ENCODE results near the gene TTC39C. TPM values are rescaled to one million over a fixed set of nuclear protein-coding genes. Genes with fewer than 3 reads are reported as not detected.

TTC39C gene
- total and polyA plus RNA-seq, 2 donors (not counting 3 experiments of a cell fraction or from before 2014, with no cell fraction given): 0.61 to 6.2 TPM

DNA sequence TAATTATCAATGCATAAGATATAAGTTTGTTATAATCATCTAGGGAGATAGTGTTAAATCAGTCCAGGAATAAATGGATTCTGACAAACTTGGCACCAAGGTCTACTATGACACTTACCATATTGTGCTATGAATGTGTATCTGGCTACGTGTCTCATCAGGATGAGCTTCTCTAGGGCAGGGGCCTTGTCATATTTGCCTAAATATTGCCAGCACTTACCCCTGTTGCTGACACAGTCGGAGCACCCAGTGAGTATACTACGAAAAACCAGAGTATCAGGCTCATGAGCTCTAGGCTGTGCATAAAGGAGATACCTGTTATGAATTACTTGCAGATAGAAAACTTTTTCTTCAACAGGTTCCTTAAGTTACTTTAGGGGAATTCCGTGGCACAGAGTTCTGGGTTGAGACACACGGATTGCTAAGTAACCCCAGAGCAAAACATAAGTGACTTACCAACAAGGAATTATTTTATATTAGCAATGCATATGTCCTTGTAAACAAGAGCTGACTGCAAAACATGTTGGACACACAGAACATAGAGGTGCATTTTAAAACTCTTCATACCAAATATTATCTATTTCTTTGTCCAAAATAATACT, 7.7 kb upstream of the TTC39C start:
- CTCF ChIA-PET: no interaction called here
- DNase-seq (ENCODE audit: low read depth, low spot score): no peak
- dilution Hi-C loops (cut with MboI; ENCODE audit: extremely low pct_ligation_motif_present, low sequenced_read_pairs): no loop called here

GRCh38 chr18:24009246-24009645, 5.3 kb upstream of the TTC39C start:
- Histone ChIP-seq H3K4me3 (replicated peaks in 1 of 3; ENCODE audit: insufficient read depth in 1 of 3, low read depth in 1 of 3, low read length in 3 of 3) (no peak overlapping the region), H3K27ac (ENCODE audit: insufficient read depth, low read depth, low read length) (no peak overlapping the region), H3K4me2 (ENCODE audit: insufficient read depth, low read length) (no peak overlapping the region), H3K9me1 (replicated peaks; ENCODE audit: control insufficient read depth, extremely low read depth, insufficient read depth, low read length) (no peaks in the 10 kb centered on the region), H3K9ac (replicated peaks; ENCODE audit: extremely low read depth, insufficient read depth, low read length) (no peak overlapping the region), H4K20me1 (replicated peaks; ENCODE audit: control insufficient read depth, extremely low read depth, insufficient read depth, low read length) (no peaks in the 10 kb centered on the region), H3K36me3 (ENCODE audit: control insufficient read depth in 2 of 2, extremely low read depth in 1 of 2, insufficient read depth in 2 of 2, low read length in 2 of 2) (no peaks in the 10 kb centered on the region), H3K79me2 (ENCODE audit: control insufficient read depth, insufficient read depth, low read length) (no peaks in the 10 kb centered on the region), H3K27me3 (ENCODE audit: control insufficient read depth in 2 of 2, insufficient read depth in 2 of 2, low read length in 2 of 2) (peaks cover 40 to 54% of the 10 kb centered on the region in 2 experiments), H2AFZ (ENCODE audit: low read depth, low read length) (no peak overlapping the region), H3K9me3 (replicated peaks; ENCODE audit: control insufficient read depth, insufficient read depth, low read length) (no peaks in the 10 kb centered on the region), H3K4me1 (ENCODE audit: control insufficient read depth, extremely low read depth, insufficient read depth, low read length) (no peaks in the 10 kb centered on the region)
- intact Hi-C loops (cut with micrococcal nuclease): no loop called here
- no peak for DNase-seq (ENCODE audit: low read depth, low spot score)
- FAIRE-seq: no peak
- BruUV-seq (replicated peaks): no TSS peak
- TF ChIP-seq GATA2 (IDR thresholded peaks at IDR 0.05; ENCODE audit: insufficient read depth, insufficient read length, low read depth, low read length): no peak
- no peak for TF ChIP-seq JUN (IDR thresholded peaks at IDR 0.05; ENCODE audit: borderline replicate concordance, insufficient read depth, insufficient read length, low read depth)
- POLR2A ChIA-PET: no interaction called here
- CTCF ChIA-PET: no interaction called here
- dilution Hi-C loops (cut with MboI; ENCODE audit: extremely low pct_ligation_motif_present, low sequenced_read_pairs): no loop called here

More for the DNA sequence above, 7.7 kb upstream of the TTC39C start:
- no TSS peak for BruUV-seq (replicated peaks)
- TF ChIP-seq POLR2A (IDR thresholded peaks at IDR 0.05; ENCODE audit: low read depth, low read length) (no peak), FOS (IDR thresholded peaks at IDR 0.05; ENCODE audit: borderline replicate concordance, insufficient read depth, low read length) (no peak)
- TF ChIP-seq, protein P1, sequence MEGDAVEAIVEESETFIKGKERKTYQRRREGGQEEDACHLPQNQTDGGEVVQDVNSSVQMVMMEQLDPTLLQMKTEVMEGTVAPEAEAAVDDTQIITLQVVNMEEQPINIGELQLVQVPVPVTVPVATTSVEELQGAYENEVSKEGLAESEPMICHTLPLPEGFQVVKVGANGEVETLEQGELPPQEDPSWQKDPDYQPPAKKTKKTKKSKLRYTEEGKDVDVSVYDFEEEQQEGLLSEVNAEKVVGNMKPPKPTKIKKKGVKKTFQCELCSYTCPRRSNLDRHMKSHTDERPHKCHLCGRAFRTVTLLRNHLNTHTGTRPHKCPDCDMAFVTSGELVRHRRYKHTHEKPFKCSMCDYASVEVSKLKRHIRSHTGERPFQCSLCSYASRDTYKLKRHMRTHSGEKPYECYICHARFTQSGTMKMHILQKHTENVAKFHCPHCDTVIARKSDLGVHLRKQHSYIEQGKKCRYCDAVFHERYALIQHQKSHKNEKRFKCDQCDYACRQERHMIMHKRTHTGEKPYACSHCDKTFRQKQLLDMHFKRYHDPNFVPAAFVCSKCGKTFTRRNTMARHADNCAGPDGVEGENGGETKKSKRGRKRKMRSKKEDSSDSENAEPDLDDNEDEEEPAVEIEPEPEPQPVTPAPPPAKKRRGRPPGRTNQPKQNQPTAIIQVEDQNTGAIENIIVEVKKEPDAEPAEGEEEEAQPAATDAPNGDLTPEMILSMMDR (IDR thresholded peaks at IDR 0.05; ENCODE audit: extremely low read depth in 1 of 2, insufficient read depth in 1 of 2, low read depth in 1 of 2, low read length in 2 of 2): no peak
- TF ChIP-seq, protein P2, sequence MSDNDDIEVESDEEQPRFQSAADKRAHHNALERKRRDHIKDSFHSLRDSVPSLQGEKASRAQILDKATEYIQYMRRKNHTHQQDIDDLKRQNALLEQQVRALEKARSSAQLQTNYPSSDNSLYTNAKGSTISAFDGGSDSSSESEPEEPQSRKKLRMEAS (IDR thresholded peaks at IDR 0.05; ENCODE audit: insufficient read depth, insufficient read length): no peak
- Histone ChIP-seq H3K27me3 (ENCODE audit: control insufficient read depth in 2 of 2, insufficient read depth in 2 of 2, low read length in 2 of 2) (peaks cover 35 to 40% of the 10 kb centered on the region in 2 experiments), H3K9me3 (replicated peaks; ENCODE audit: control insufficient read depth, insufficient read depth, low read length) (no peaks in the 10 kb centered on the region), H3K79me2 (ENCODE audit: control insufficient read depth, insufficient read depth, low read length) (no peaks in the 10 kb centered on the region), H3K36me3 (ENCODE audit: control insufficient read depth in 2 of 2, extremely low read depth in 1 of 2, insufficient read depth in 2 of 2, low read length in 2 of 2) (no peaks in the 10 kb centered on the region), H3K4me3 (replicated peaks in 1 of 3; ENCODE audit: insufficient read depth in 1 of 3, low read depth in 1 of 3, low read length in 3 of 3) (no peak overlapping the region), H3K4me2 (ENCODE audit: insufficient read depth, low read length) (no peak overlapping the region), H3K4me1 (ENCODE audit: control insufficient read depth, extremely low read depth, insufficient read depth, low read length) (no peaks in the 10 kb centered on the region), H4K20me1 (replicated peaks; ENCODE audit: control insufficient read depth, extremely low read depth, insufficient read depth, low read length) (no peaks in the 10 kb centered on the region), H2AFZ (ENCODE audit: low read depth, low read length) (no peak overlapping the region), H3K9me1 (replicated peaks; ENCODE audit: control insufficient read depth, extremely low read depth, insufficient read depth, low read length) (no peaks in the 10 kb centered on the region), H3K9ac (replicated peaks; ENCODE audit: extremely low read depth, insufficient read depth, low read length) (no peak overlapping the region), H3K27ac (ENCODE audit: insufficient read depth, low read depth, low read length) (no peak overlapping the region)
- POLR2A ChIA-PET: interaction anchor here (0.5 kb wide), 1 partner anchor 132 kb away, joined by 4 read pairs; the partner anchor contains the start of gene CABYR
- FAIRE-seq: no peak
- intact Hi-C loops (cut with micrococcal nuclease): no loop called here
